AG09309 (cell line): Measurements from ENCODE around the gene ACOT7.

ENCODE experiments used
- DNase-seq: peaks from one replicate; pipeline ENCODE4 v3.0.0-alpha.2; 2010; ENCODE audit warnings: low read depth
- H3K4me3 ChIP-seq: 2 replicates; pipeline ENCODE4 v1.5.1; 2011; ENCODE audit warnings: mild to moderate bottlenecking, low read depth, low read length, moderate library complexity; ENCODE audit not compliant: control insufficient read depth
- CTCF ChIP-seq: IDR thresholded peaks from 2 replicates; pipeline ENCODE4 v1.5.1; 2011; ENCODE audit warnings: mild to moderate bottlenecking, low read depth, low read length, inconsistent platforms; ENCODE audit not compliant: insufficient read depth, control insufficient read depth; ENCODE audit errors: missing control alignments

Gene ACOT7

GRCh38 chr1:6288665-6289064 is 104.9 kb downstream of the ACOT7 start:
- H3K4me3 ChIP-seq, result no peak overlapping the region
- TF ChIP-seq CTCF, result no peak
- DNase-seq, result no peak

GRCh38 chr1:6288026-6288425 is 105.5 kb downstream of the ACOT7 start:
- no peak overlapping the region for H3K4me3 ChIP-seq
- no peak for DNase-seq
- no peak for TF ChIP-seq CTCF

GRCh38 chr1:6287431-6287886 is 106.1 kb downstream of the ACOT7 start:
- DNase-seq, result no peak
- no peak overlapping the region for H3K4me3 ChIP-seq
- no peak for TF ChIP-seq CTCF

- TF ChIP-seq CTCF, result no peak
- DNase-seq, result no peak
- no peak overlapping the region for H3K4me3 ChIP-seq
These were observed 106.5 kb downstream of the ACOT7 start for GRCh38 chr1:6287029-6287428.

GRCh38 chr1:6286266-6286665 is 107.3 kb downstream of the ACOT7 start:
- no peak for DNase-seq
- no peak for TF ChIP-seq CTCF
- H3K4me3 ChIP-seq, result no peak overlapping the region

GRCh38 chr1:6285336-6285735 is 108.2 kb downstream of the ACOT7 start:
- H3K4me3 ChIP-seq, result no peak overlapping the region
- DNase-seq, result no peak
- no peak for TF ChIP-seq CTCF
